HT-29 (cell line): ENCODE data around the gene KRTAP4-6. TPM values are rescaled to one million over a fixed set of nuclear protein-coding genes. Genes with fewer than 3 reads are reported as not detected.
"Not testable (repeated sequence)": the region's sequence is repeated elsewhere in the genome, so short reads cannot be mapped to it uniquely, and the experiment has no call there.

ENCODE experiments used
- DNase-seq: peaks from one replicate; pipeline ENCODE4 v3.0.0-alpha.2; 2015; ENCODE audit warnings: low spot score
- small RNA-seq: library from RNA; depleted of rRNA; stranded (forward); fragments of <200 nt; gene quantifications from one replicate; pipeline ENCODE3, GENCODE V24; 2014
- total RNA-seq: library from RNA; depleted of rRNA; stranded (reverse); fragments of >200 nt; shearing (Covaris generic); gene quantifications from 2 replicates; pipeline ENCODE4 v1.2.3, GENCODE V29; 2014; rRNA removed

KRTAP4-6 gene
- total RNA-seq, 1 experiment from 2014 or later = not detected

GRCh38 chr17:41107941-41108450 is 32.3 kb downstream of the KRTAP4-6 start:
- DNase-seq = no peak

DNA sequence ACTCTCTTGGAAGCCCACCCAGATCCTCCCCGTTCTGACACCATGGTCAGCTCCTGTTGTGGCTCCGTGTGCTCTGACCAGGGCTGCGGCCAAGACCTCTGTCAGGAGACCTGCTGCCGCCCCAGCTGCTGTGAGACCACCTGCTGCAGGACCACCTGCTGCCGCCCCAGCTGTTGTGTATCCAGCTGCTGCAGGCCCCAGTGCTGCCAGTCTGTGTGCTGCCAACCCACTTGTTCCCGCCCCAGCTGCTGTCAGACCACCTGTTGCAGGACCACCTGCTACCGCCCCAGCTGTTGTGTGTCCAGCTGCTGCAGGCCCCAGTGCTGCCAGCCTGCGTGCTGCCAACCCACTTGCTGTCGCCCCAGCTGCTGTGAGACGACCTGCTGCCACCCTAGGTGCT is 35.0 kb downstream of the KRTAP4-6 start, which contains the start of gene KRTAP4-9:
Gene KRTAP4-9 (plus strand): TSS at position 43 of the 400 bp plus-strand sequence. CDS start 0 bp downstream, at position 43.
- not testable (repeated sequence) for DNase-seq

GRCh38 chr17:41104386-41105038 is 35.8 kb downstream of the KRTAP4-6 start:
- DNase-seq = not testable (repeated sequence)

- DNase-seq = no peak
Observed at GRCh38 chr17:41103896-41104295, 36.4 kb downstream of the KRTAP4-6 start.

GRCh38 chr17:41101586-41102259 is 38.6 kb downstream of the KRTAP4-6 start, which contains the start of gene KRTAP4-16:
KRTAP4-16 (minus strand) TSS chr17:41102209; CDS start chr17:41102209, 0 bp downstream.
- no peak for DNase-seq

GRCh38 chr17:41099682-41100480 is 40.5 kb downstream of the KRTAP4-6 start:
- DNase-seq = not testable (repeated sequence)

- no peak for DNase-seq
Observed at GRCh38 chr17:41098481-41098880, 41.9 kb downstream of the KRTAP4-6 start.

GRCh38 chr17:41098042-41098441 is 42.3 kb downstream of the KRTAP4-6 start, which contains the start of gene KRTAP4-8:
KRTAP4-8 (minus strand) TSS chr17:41098142; CDS start chr17:41098084, 58 bp downstream.
- DNase-seq = no peak

DNA sequence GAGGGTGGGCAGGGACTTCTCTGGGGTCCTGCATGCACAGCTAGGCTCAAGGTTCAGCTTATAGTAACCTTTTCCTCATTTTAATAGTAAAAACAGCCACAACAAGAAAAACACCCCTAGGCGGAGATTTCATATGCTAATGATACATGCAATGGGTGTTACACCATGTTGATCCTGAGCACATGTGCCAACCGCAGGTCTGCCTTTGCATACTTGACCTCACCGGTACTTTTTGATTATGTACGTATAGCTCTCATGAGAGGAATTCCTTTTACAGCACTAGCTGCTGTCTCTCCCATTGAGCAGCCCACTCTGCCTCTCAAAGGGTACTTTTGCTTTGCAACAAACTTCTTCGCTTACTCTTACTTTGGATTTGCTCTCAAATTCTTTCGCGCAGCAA is 44.3 kb downstream of the KRTAP4-6 start:
- no peak for DNase-seq

Small RNAs within 50 kb of the gene (small RNA-seq; reads per million reads assigned to genes)
- not detected for gene KRTAP4-17P

Other genes with a start within 250 kb of the KRTAP4-6 start
- gene KRT23, start 202.9 kb downstream of the KRTAP4-6 start, total RNA-seq = 3.3 and 4.1 TPM in 2 replicates
- not detected in 2 replicates for gene KRT39, start 173.6 kb downstream of the KRTAP4-6 start, total RNA-seq
- 2.4 and 2.7 TPM in 2 replicates for gene KRT40, start 156.2 kb downstream of the KRTAP4-6 start, total RNA-seq
- gene KRTAP3-3, start 146.4 kb downstream of the KRTAP4-6 start, total RNA-seq = not detected in 2 replicates
- gene KRTAP3-2, start 140.6 kb downstream of the KRTAP4-6 start, total RNA-seq = not detected in 2 replicates
- gene KRTAP3-1, start 131.4 kb downstream of the KRTAP4-6 start, total RNA-seq = not detected in 2 replicates
- gene KRTAP1-5, start 113.3 kb downstream of the KRTAP4-6 start, total RNA-seq = not detected in 2 replicates
- gene KRTAP1-4, start 110.3 kb downstream of the KRTAP4-6 start, total RNA-seq = not detected in 2 replicates
- gene KRTAP1-3, start 105.7 kb downstream of the KRTAP4-6 start, total RNA-seq = not detected in 2 replicates
- gene KRTAP1-1, start 99.1 kb downstream of the KRTAP4-6 start, total RNA-seq = 0.42 and 0.64 TPM in 2 replicates
- not detected in 2 replicates for gene KRTAP2-1, start 93.2 kb downstream of the KRTAP4-6 start, total RNA-seq
- gene KRTAP2-2, start 85.3 kb downstream of the KRTAP4-6 start, total RNA-seq = not detected in 2 replicates
- gene KRTAP2-3, start 80.4 kb downstream of the KRTAP4-6 start, total RNA-seq = not detected in 2 replicates
- gene KRTAP2-4, start 74.7 kb downstream of the KRTAP4-6 start, total RNA-seq = not detected in 2 replicates
- not detected in 2 replicates for gene KRTAP4-7, start 56.4 kb downstream of the KRTAP4-6 start, total RNA-seq
- not detected in 2 replicates for gene KRTAP4-8, start 42.4 kb downstream of the KRTAP4-6 start, total RNA-seq
- gene KRTAP4-16, start 38.3 kb downstream of the KRTAP4-6 start, total RNA-seq = not detected in 2 replicates
- gene KRTAP4-9, start 35.2 kb downstream of the KRTAP4-6 start, total RNA-seq = not detected in 2 replicates
- not detected in 2 replicates for gene KRTAP4-11, start 22.2 kb downstream of the KRTAP4-6 start, total RNA-seq
- not detected in 2 replicates for gene KRTAP4-12, start 16.4 kb downstream of the KRTAP4-6 start, total RNA-seq
- gene KRTAP4-5, start 9.3 kb upstream of the KRTAP4-6 start, total RNA-seq = not detected in 2 replicates
- gene KRTAP4-4, start 20.2 kb upstream of the KRTAP4-6 start, total RNA-seq = not detected in 2 replicates
- not detected in 2 replicates for gene KRTAP4-3, start 27.7 kb upstream of the KRTAP4-6 start, total RNA-seq
- gene KRTAP4-2, start 37.7 kb upstream of the KRTAP4-6 start, total RNA-seq = not detected in 2 replicates
- not detected in 2 replicates for gene KRTAP4-1, start 44.4 kb upstream of the KRTAP4-6 start, total RNA-seq
- not detected in 2 replicates for gene KRTAP9-1, start 49.3 kb upstream of the KRTAP4-6 start, total RNA-seq
- gene KRTAP9-2, start 86.1 kb upstream of the KRTAP4-6 start, total RNA-seq = not detected in 2 replicates
- not detected in 2 replicates for gene KRTAP9-3, start 91.9 kb upstream of the KRTAP4-6 start, total RNA-seq
- not detected in 2 replicates for gene KRTAP9-8, start 97.5 kb upstream of the KRTAP4-6 start, total RNA-seq
- gene KRTAP9-4, start 109.1 kb upstream of the KRTAP4-6 start, total RNA-seq = not detected in 2 replicates
- gene KRTAP9-9, start 114.8 kb upstream of the KRTAP4-6 start, total RNA-seq = not detected in 2 replicates
- gene KRTAP9-6, start 124.8 kb upstream of the KRTAP4-6 start, total RNA-seq = not detected in 2 replicates
- not detected in 2 replicates for gene KRTAP9-7, start 135.2 kb upstream of the KRTAP4-6 start, total RNA-seq
- not detected in 2 replicates for gene KRTAP29-1, start 162.3 kb upstream of the KRTAP4-6 start, total RNA-seq
- gene KRTAP16-1, start 168.8 kb upstream of the KRTAP4-6 start, total RNA-seq = not detected in 2 replicates
- not detected in 2 replicates for gene KRTAP17-1, start 175.2 kb upstream of the KRTAP4-6 start, total RNA-seq
- gene KRT33A, start 210.3 kb upstream of the KRTAP4-6 start, total RNA-seq = not detected in 2 replicates
- not detected in 2 replicates for gene KRT33B, start 229.3 kb upstream of the KRTAP4-6 start, total RNA-seq
- not detected in 2 replicates for gene KRT34, start 241.8 kb upstream of the KRTAP4-6 start, total RNA-seq